Esophagus squamous epithelium (tissue), 4 donors: ENCODE data around the gene ILF2.

Experiments used
- CTCF ChIP-seq, 6 experiments: fragments of 450-650 bp in 4 of 6; fragments of 200-600 bp in 2 of 6; sonication (generic) in 2 of 6; IDR thresholded peaks; one replicate each; pipeline ENCODE4 v1.5.1; 2016 to 2019; ENCODE audit warnings: antibody characterized with exemption in 6 of 6, mild to moderate bottlenecking in 4 of 6, moderate library complexity in 4 of 6
- POLR2A ChIP-seq, 4 donors: fragments of 450-650 bp; IDR thresholded peaks; one replicate each; pipeline ENCODE4 v1.6.1; 2017; ENCODE audit warnings: antibody characterized with exemption in 4 of 4, mild to moderate bottlenecking in 4 of 4, moderate library complexity in 3 of 4

DNA sequence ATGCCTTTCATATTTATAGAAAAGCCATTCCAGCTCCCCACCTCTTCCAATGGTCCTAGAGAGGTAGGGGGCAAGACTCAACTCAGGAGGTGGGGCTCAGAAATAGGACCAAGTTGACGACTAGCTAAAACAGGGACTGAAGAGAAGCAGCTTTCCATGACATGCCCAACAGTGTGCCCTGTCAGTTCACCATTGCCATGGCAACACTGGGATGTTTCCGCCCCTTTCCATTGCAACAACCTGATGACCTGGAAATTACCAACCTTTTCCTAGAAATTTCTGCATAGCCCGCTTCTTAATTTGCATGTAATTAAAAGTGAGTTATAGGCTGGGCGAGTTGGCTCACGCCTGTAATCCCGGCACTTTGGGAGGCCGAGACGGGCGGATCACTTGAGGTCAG lies 34.7 kb upstream of the ILF2 start:
- TF ChIP-seq CTCF (IDR thresholded peaks at IDR 0.05): no peak
- TF ChIP-seq POLR2A (IDR thresholded peaks at IDR 0.05): no peak
